OCI-LY3 (cell line): ENCODE results near the gene MALAT1.

Source experiments
- H2AFZ ChIP-seq: fragments of 200-600, 300-600 bp; shearing (Covaris generic); 2 replicates; pipeline ENCODE4 v1.6.0; 2014; ENCODE audit warnings: antibody characterized with exemption, low read depth, low read length
- H3K27ac ChIP-seq: fragments of 200-600, 300-600 bp; sonication (generic); 2 replicates; pipeline ENCODE4 v1.5.1; 2014; ENCODE audit warnings: mild to moderate bottlenecking, low read length, moderate library complexity, mixed read lengths
- H3K27me3 ChIP-seq: fragments of 200-600, 300-600 bp; sonication (generic); 2 replicates; pipeline ENCODE4 v1.6.1; 2014; ENCODE audit warnings: low read depth, low read length, mixed read lengths
- H3K36me3 ChIP-seq: fragments of 200-600, 300-600 bp; sonication (generic); replicated peaks from 2 replicates; pipeline ENCODE3; 2014; ENCODE audit warnings: low read depth, low read length, mixed read lengths
- H3K4me1 ChIP-seq: fragments of 300-600, 200-600 bp; sonication (generic); 2 replicates; pipeline ENCODE4 v1.6.1; 2014; ENCODE audit warnings: low read length, mixed read lengths
- H3K4me2 ChIP-seq: fragments of 200-600, 300-600 bp; sonication (generic); 2 replicates; pipeline ENCODE4 v1.6.1; 2014; ENCODE audit warnings: low read length, mixed read lengths
- H3K4me3 ChIP-seq: fragments of 300-600, 200-600 bp; sonication (generic); 2 replicates; pipeline ENCODE4 v1.5.1; 2014; ENCODE audit warnings: antibody characterized with exemption, mild to moderate bottlenecking, low read length, moderate library complexity
- H3K79me2 ChIP-seq: fragments of 300-600, 200-600 bp; shearing (Covaris generic); 2 replicates; pipeline ENCODE4 v1.6.1; 2014; ENCODE audit warnings: mild to moderate bottlenecking, low read length, mixed read lengths
- H3K9ac ChIP-seq: fragments of 300-600, 200-600 bp; shearing (Covaris generic); 2 replicates; pipeline ENCODE4 v1.6.0; 2014; ENCODE audit warnings: mild to moderate bottlenecking, low read length, moderate library complexity
- H3K9me3 ChIP-seq: fragments of 200-600, 300-600 bp; shearing (Covaris generic); 2 replicates; pipeline ENCODE4 v1.6.1; 2014; ENCODE audit warnings: low read length, mixed read lengths; ENCODE audit not compliant: insufficient read depth
- H4K20me1 ChIP-seq: fragments of 200-600, 300-600 bp; sonication (generic); 2 replicates; pipeline ENCODE4 v1.6.1; 2016; ENCODE audit warnings: low read length, mixed read lengths; ENCODE audit not compliant: insufficient read depth
- EZH2phosphoT487 ChIP-seq: fragments of 200-600 bp; shearing (Covaris generic); IDR thresholded peaks from 2 replicates; pipeline ENCODE4 v1.6.1; 2018; ENCODE audit warnings: antibody characterized with exemption, mixed run types, low read depth
- TF ChIP-seq, protein P1 (sequence below): fragments of 200-600, 300-600 bp; sonication (generic); IDR thresholded peaks from 2 replicates; pipeline ENCODE4 v1.5.1; 2014; ENCODE audit warnings: antibody characterized with exemption, low read length, low read depth

The MALAT1 gene

DNA sequence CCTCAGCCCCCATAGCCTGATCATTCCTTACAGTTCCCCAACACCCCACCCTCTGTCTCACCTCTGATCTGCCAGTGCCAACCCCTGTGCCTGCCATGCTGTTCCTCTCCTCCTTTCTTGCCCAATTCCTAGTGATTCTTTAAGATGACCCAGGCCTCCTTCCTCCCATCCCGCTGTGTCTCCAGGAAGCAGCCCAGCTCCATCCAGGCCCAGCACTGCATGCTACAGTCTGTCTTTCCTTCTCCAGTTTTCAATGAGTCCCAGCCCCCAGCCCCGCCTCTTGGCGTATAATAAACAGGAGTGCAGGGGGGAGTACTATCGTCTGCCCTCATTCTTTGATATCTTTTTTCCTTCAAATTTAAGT, 47.0 kb downstream of the MALAT1 start:
- Histone ChIP-seq H2AFZ (0 out of 2 replicates have a peak overlapping the region, but pooled peaks have one; percentile 28), H3K79me2 (no peaks in the 10 kb centered on the region), H3K36me3 (no peaks in the 10 kb centered on the region), H3K27ac (no peak overlapping the region), H3K4me3 (peak overlapping the region; percentile 80), H3K4me2 (peak overlapping the region; percentile 98), H4K20me1 (no peaks in the 10 kb centered on the region), H3K27me3 (peaks cover 23% of the 10 kb centered on the region), H3K4me1 (peaks cover 16% of the 10 kb centered on the region), H3K9me3 (no peaks in the 10 kb centered on the region), H3K9ac (peak overlapping the region; percentile 58)
- no peak for TF ChIP-seq EZH2phosphoT487
- TF ChIP-seq, protein P1, sequence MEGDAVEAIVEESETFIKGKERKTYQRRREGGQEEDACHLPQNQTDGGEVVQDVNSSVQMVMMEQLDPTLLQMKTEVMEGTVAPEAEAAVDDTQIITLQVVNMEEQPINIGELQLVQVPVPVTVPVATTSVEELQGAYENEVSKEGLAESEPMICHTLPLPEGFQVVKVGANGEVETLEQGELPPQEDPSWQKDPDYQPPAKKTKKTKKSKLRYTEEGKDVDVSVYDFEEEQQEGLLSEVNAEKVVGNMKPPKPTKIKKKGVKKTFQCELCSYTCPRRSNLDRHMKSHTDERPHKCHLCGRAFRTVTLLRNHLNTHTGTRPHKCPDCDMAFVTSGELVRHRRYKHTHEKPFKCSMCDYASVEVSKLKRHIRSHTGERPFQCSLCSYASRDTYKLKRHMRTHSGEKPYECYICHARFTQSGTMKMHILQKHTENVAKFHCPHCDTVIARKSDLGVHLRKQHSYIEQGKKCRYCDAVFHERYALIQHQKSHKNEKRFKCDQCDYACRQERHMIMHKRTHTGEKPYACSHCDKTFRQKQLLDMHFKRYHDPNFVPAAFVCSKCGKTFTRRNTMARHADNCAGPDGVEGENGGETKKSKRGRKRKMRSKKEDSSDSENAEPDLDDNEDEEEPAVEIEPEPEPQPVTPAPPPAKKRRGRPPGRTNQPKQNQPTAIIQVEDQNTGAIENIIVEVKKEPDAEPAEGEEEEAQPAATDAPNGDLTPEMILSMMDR = no peak

DNA sequence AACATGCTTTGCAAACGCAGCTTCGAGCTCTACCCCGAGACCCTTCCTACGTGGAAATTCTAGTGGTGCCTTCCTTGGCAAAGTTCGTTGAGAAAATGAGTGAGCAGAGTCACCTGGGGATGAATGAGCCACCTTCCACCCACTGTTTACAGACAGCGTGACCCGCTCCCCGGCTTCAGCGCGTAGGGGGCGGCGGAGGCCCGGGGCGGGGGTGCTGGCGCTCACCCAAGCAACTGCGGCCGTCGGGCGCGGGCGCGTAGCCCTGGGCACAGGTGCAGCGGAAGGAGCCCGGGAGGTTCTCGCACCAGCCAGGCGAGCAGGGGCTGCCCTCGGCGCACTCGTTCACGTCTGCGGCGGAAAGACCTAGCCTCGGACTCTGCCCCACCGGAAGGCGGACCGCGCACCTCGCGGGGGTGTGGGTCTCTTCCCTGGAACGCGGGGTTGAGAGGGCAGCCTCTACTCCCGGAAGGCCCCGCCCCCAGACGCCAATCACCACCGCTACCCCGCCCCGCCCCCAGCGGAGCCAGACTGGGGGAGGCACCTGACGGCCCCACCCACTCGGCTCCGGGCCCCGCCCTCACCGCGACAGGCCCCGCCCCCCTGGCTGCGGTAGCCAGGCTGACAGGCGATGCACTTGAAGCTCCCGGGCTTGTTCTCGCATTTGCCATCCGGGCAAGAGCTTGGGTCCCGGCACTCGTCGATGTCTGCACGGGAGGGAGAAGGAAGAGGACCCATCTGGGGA, 47.5 kb downstream of the MALAT1 start:
- Histone ChIP-seq H2AFZ (peak overlapping the region; percentile 28; the same call in 1 of the 2 replicates), H3K79me2 (no peaks in the 10 kb centered on the region), H3K4me2 (peak overlapping the region; percentile 98), H3K27me3 (peaks cover 23% of the 10 kb centered on the region), H3K36me3 (no peaks in the 10 kb centered on the region), H3K9me3 (no peaks in the 10 kb centered on the region), H4K20me1 (no peaks in the 10 kb centered on the region), H3K27ac (no peak overlapping the region), H3K4me1 (peaks cover 10% of the 10 kb centered on the region), H3K9ac (peak overlapping the region; percentile 58), H3K4me3 (peak overlapping the region; percentile 80)
- TF ChIP-seq, protein P1 = no peak
- TF ChIP-seq EZH2phosphoT487 = no peak

DNA sequence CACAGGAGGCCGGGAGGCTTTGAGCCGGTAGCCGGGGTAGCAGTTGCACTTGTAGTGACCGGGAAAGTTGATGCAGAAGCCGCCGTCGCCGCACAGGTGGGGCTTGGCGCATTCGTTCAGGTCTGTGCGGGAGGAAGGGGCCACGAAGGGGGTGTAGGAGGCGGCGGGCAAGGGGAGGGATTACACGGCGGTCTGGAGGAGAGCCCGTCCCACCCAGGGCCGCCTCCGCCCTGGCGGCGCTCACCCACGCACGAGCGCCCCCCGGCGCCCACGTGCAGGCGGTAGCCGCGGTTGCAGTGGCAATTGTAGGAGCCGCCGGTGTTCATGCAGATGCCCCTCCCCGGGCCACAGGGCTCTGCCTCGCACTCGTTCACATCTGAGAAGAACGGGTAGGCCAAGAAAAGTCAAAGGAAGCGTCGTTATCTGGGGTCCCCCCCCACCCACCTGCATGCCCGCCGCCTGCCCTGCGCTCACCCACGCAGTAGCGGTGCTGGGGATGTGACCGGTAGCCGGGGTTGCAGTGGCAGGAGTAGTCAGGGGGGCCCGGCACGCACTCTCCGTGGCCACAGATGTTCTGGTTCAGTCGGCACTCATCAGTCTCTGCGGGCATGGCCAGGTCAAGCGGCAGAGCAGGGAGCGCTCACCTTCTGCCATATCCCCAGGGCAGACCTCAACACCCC, 48.7 kb downstream of the MALAT1 start:
- Histone ChIP-seq H2AFZ (no peak overlapping the region), H3K36me3 (no peaks in the 10 kb centered on the region), H3K4me1 (peaks cover 19% of the 10 kb centered on the region)

DNA sequence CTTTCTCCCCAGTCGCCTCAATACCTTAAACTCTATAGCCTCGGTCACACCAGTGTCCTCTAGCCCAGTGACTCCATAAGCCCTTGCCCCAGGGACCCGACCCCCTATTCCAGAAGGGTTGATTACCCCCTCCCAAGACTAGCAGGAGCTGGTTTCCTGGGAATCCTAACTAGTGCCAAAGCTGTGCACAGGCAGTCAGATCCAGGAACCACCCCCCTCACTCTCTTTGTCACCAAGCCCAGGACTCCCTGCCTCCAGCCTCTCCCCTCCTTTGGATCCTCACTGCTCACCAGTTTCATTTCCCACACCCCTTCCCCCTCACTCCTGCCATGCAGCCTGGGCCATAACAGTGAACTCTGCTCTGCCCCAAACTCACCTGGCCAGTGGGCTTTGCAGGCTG, 49.5 kb downstream of the MALAT1 start:
- no peak overlapping the region for H3K4me2 ChIP-seq
- no peaks in the 10 kb centered on the region for H3K9me3 ChIP-seq
- no peaks in the 10 kb centered on the region for H3K79me2 ChIP-seq
- H3K4me1 ChIP-seq = peaks cover 19% of the 10 kb centered on the region
- no peaks in the 10 kb centered on the region for H4K20me1 ChIP-seq
- no peak overlapping the region for H3K9ac ChIP-seq
- TF ChIP-seq, protein P1 = no peak
- no peak for TF ChIP-seq EZH2phosphoT487
- H3K27ac ChIP-seq = no peak overlapping the region
- H3K36me3 ChIP-seq = no peaks in the 10 kb centered on the region
- no peak overlapping the region for H3K4me3 ChIP-seq
- H3K27me3 ChIP-seq = peaks cover 23% of the 10 kb centered on the region
- no peak overlapping the region for H2AFZ ChIP-seq

More for the DNA sequence above, 48.7 kb downstream of the MALAT1 start:
- no peak for TF ChIP-seq EZH2phosphoT487
- TF ChIP-seq, protein P1 = peak; percentile 24; the same call in 1 of the 2 replicates
- H3K79me2 ChIP-seq = no peaks in the 10 kb centered on the region
- H4K20me1 ChIP-seq = no peaks in the 10 kb centered on the region
- no peak overlapping the region for H3K27ac ChIP-seq
- H3K9me3 ChIP-seq = no peaks in the 10 kb centered on the region
- no peak overlapping the region for H3K4me3 ChIP-seq
- peaks cover 23% of the 10 kb centered on the region for H3K27me3 ChIP-seq
- H3K4me2 ChIP-seq = no peak overlapping the region; the same call in 1 of the 2 replicates
- H3K9ac ChIP-seq = no peak overlapping the region
